DMS153 treated with DMSO at 0.1 percent for 48 hours (cell line): Measurements from ENCODE around the gene TSPAN18.

Experiments
- DNase-seq: peaks from one replicate; lab custom pipeline; 2025; ENCODE audit not compliant: unreplicated experiment; lab: John Stamatoyannopoulos, UW

TSPAN18 gene

DNA sequence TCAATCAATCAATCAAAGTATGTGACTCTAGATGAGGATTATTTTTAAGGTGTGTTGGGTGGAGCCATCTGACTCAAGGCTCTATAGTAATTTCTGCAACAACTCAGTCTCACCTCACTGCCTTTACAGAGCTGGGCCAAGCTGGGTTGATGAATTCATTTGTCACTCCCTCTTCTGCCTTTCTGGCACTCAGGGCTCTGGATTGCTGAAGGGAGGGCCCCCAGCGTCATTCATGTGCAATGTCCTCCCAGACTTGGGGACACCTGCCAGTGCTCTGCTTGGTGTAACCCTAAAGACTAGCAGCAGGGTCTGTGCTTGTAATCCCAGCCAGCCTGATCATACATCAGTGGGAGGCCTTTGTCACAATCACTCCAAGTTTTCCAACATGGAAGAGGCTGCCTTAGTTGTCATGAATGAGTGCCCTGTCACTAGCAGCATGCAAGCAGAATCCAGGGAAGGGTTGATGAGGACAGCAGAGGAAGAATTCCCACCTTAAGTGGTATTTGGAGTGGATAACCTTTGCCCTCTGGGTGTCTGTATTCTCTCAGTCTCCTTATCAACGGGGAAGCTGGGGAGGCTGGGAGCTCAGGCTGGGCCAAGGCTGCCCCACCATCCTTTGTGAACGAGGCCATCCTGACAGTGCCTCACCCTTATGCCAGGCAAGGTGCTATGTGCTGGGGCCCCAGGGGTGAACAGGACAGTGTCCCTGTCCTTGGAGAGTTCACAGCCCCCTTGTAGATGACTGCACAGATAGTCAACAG lies 225.9 kb downstream of the TSPAN18 start:
- DNase-seq = no peak

DNA sequence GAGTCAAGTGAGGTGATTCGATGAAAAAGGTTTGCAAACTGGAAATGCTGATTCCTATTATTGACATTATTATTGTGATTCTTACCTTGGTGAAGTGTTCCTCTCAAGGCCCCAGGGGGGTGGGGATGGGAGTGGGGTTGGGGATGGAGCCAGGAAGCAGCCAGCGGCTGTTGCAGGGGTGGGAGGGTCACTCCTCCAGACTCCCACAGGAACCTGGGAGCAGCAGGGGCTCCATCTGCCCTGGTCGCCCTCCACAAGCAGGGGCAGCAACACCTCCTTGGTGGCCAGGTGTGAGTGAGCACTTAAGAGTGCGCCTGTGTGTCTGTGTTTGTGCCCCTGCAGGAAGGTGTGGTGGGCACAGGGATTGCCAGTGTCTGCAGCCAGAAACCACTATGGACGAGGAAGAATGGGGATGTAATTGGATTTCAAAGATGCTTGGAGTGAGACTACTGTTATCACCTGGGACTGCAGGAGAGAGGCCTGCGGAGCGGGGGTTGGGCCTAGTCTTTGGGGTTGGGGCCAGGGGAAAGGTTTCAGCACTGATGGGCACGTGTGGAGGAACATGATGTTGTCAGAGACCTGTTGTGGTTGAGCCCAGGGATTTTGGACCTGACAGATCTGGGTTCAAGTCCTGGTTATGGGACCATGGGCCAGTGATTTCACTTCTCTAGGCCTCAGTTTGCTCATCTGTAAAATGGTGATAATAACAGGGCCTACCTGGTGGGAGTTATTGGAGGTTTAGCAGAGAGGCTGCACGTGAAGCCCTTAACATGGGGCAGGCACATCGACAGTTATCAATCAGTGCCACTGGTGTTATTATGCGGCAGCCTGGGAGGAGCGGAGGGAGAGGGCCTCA lies 227.5 kb downstream of the TSPAN18 start:
- DNase-seq = no peak

DNA sequence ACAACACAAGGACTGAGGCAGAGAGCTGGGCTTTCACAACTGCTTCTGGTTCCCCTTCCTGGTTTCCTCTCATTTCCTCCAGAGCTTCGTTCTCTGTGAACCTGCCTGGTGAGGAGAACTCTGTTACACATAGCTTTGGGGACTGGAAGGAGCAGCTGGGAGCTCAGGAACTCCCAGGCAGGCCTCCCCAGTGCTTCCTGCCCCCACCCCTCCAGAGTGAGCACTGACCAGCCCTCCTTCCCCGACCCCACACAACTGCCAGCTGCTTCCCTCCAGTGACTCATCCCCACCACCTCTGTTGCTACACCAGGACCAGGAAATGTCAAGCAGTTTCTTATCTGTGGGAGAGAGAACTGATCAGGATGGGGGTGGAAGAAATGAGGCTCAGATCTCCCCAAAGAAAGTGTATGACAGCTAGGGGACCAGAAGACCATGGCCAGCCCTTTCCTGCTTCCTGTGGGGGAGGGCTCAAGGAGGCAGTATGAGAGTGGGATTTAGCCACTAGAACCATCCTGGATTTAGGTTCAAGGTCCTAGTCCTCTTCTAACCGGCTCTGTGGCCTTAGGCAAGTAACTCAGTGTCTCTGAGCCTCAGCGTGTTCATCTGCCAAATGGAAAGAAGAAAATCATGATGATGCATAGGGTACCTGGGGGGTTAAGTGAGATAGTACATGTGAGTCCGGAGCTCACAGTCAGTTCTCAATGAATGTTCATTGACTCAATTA lies 228.4 kb downstream of the TSPAN18 start:
- no peak for DNase-seq

DNA sequence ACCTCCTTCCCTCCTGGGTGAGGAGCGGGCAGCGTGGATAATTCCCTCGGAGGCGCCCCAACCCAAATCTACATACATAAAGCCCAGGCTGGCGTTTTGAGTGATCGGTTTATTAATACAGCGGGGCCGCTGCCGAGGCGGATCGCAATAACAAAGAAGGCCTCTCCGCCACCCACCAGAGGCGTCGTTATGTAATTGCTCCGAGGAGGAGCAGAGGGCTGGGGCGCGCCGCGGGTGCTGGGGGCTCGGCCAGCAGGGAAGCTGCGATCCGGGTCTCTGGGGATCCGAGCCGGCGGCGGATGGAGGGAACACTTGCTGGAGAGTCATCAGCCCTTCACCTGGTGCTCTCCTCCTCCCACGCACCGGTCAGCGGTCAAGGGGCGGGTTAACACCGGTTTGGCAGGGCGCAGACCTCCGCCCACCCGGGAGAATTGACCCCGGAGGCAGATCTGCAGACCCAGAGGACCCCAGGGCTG lies 230.3 kb downstream of the TSPAN18 start:
- DNase-seq = no peak

DNA sequence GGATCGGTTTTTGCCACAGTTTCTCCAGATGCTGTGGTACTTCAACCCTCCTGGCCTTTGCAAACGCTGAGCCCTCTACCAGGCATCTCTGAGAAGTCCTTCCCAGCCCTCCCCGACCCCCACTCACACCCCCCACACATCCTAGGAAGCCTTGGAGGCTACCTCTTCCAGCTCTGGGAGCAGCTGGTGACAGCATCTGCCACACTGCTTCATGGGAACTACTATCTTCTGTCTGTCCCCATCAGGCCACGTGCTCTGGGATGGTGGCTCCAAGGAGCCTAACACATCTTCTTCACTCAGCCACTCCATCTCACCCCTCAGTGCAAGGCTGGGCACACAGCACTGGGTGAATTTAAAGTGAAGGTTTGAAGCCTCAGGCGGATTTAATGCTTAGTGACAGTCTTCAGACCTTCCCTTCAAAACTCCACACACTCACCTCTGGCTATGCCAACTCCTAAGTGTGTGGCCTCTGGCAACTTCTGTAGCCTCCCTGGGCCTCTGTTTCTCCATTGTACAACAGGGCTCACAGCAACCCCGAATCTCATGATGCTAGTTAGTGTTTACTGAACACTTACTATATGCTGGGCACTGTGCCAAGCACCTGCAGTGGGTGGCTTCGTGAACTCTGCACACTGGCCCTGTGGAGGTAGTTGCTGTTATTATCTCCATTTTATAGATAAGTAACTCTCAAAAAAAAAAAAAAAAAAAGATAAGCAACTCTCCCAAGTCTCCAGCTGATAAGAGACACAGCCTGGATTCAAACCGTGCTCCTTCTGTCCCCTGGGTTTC lies 231.2 kb downstream of the TSPAN18 start:
- no peak for DNase-seq

GRCh38 chr11:44959064-44959463 lies 232.3 kb downstream of the TSPAN18 start:
- no peak for DNase-seq

GRCh38 chr11:44960200-44960845 lies 233.6 kb downstream of the TSPAN18 start:
- DNase-seq = no peak

DNA sequence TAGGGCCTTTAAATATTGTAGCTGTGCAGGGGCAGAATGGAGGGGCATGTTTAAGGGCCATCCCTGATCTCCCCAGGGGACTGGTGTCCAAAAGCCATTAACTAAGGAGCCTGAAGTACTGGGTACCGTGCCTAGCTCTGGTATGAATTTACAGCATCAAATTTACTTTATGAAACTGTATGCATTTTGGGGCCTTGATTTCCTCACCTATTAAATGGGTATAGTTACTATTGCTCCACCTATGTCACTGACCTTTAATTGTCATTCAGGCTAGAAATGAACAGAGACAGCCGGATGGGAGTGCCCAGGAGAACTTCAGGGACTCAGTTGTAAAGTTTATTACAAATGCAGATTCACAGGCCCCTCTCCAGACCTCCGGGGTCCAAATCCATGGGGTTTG lies 235.7 kb downstream of the TSPAN18 start:
- no peak for DNase-seq

DNA sequence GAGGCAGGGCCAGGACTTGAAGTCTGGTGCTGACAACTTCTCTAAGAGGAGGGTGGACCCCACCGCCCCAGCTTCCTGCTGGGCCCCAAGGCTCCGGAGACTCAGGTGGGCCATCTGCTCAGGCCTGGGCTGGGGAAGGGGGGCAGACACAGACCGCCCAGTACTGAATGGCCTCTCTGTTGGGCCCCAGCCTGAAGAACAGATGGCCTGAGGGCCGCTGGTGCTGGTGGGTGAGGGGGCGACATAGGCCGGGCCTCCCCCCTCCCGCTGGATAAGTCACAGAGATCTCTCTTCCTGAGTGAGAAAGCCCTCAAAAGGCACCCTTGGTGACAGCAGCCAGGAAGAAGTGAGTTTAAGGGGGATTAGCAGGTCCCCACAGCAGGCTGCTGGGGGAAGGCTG lies 236.4 kb downstream of the TSPAN18 start:
- no peak for DNase-seq

- no peak for DNase-seq
Measured at GRCh38 chr11:44963948-44964347, 237.2 kb downstream of the TSPAN18 start.

DNA sequence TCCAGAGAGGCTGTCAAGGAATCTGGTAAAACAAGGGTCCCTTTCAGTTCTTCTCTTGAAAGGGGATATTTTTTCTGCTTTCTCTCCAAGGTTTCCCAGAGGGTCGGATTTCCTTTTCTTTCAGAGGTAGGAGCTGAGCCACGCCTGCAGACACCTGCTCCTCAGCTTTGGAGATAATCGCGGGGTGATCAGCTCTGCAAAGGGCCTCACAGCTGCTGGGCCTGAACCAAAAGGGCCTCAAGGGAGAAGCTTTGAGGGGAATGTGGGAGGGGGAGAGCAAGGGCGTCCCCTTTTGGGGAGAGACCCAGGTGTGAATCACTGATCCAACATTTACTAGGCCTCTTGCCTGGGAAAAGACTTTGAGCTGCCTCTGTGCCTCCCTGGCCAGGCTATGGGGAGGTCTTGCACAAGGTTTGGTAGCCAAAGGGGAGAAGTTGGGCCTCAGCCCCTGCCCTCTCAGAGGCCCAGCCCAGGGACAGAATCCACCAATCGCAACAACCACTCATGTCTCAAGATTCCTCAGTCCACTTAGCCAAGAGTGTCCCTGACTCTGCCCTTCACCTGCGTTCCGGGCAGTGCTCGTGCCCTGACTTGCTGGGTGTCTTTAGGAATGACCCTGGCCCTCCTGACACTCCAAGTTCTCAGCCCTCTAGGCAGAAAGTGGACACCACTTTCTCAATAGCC lies 237.9 kb downstream of the TSPAN18 start:
- no peak for DNase-seq

DNA sequence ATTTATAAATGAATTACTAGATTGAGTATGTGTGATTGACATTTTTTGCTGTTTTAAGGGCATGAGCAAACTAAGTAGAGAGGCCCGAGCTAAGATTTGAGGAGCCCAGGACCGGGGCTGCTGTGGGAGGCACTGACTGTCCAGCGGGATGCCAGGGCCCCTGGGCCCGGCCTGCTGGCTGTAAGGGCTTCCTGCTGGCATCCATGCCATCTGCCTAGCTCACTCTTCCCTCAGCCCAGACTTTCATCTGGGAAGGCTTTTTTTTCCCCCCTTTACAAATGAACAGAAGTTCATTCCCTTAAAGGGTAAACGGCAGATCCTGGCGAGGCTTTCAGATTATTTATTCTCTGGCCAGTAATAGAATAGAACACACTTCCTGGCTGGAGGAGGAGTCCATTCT lies 239.9 kb downstream of the TSPAN18 start:
- no peak for DNase-seq

DNA sequence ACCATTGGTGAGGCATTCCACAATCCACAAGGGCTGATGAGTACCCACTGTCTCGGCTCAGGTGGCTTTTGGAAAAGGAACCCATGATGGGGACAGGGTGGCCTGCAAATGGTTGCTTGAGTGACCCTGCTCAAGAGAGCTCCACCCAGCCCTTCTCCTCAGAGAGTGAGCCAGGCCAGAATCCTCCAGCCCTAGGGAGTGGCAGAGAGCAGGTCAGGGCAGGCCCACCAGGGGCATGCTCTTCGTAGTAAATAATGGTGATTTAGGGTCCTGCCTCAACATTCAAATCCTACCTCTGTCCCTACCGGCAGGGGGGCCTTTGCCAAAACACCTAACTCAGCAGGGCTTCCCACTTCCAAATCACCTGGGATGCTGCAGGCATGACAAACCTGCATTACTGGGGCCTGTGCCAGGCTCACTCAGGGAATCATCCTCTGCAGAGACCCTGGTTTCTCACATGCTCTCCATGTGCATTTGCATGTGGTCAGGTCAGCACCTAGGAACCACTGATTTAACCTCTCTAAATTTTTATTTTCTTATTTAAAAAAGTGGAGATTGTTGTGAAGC lies 241.3 kb downstream of the TSPAN18 start:
- no peak for DNase-seq

GRCh38 chr11:44968510-44968909 lies 241.7 kb downstream of the TSPAN18 start:
- no peak for DNase-seq

GRCh38 chr11:44969651-44970252 lies 243.0 kb downstream of the TSPAN18 start:
- no peak for DNase-seq

DNA sequence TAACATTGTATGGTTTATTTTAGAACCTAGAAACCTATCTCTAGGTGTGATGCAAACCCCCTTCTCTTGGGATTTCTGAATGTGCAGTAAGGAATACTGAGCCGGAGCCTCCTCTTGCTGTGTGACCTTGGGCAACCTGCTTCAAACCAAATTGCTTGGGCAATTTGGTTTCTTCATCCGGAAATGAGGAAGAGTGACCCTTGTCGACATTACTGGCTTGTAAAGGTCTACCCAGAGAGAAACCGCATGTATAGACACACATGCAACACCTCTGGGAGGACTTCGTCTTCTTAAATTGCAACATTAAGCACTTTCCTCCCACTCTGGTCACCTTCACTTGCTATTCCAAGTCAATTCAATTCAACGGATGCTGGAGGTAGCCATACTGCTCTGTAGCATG lies 243.5 kb downstream of the TSPAN18 start:
- no peak for DNase-seq

- no peak for DNase-seq
Measured at GRCh38 chr11:44971185-44971584, 244.4 kb downstream of the TSPAN18 start.

- DNase-seq = no peak
Measured at GRCh38 chr11:44972746-44973435, 246.1 kb downstream of the TSPAN18 start.
